GM21576 (cell line): ENCODE data around the gene EIF3J.
"Not testable (repeated sequence)": the region's sequence is repeated elsewhere in the genome, so short reads cannot be mapped to it uniquely, and the experiment has no call there.

Experiments used
- ATAC-seq: cut with Tn5 transposase; IDR thresholded peaks from one replicate; pipeline ENCODE4 v1.9.1; 2021; ENCODE audit warnings: mild to moderate bottlenecking, moderate library complexity; ENCODE audit not compliant: unreplicated experiment

Gene EIF3J, protein sequence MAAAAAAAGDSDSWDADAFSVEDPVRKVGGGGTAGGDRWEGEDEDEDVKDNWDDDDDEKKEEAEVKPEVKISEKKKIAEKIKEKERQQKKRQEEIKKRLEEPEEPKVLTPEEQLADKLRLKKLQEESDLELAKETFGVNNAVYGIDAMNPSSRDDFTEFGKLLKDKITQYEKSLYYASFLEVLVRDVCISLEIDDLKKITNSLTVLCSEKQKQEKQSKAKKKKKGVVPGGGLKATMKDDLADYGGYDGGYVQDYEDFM

DNA sequence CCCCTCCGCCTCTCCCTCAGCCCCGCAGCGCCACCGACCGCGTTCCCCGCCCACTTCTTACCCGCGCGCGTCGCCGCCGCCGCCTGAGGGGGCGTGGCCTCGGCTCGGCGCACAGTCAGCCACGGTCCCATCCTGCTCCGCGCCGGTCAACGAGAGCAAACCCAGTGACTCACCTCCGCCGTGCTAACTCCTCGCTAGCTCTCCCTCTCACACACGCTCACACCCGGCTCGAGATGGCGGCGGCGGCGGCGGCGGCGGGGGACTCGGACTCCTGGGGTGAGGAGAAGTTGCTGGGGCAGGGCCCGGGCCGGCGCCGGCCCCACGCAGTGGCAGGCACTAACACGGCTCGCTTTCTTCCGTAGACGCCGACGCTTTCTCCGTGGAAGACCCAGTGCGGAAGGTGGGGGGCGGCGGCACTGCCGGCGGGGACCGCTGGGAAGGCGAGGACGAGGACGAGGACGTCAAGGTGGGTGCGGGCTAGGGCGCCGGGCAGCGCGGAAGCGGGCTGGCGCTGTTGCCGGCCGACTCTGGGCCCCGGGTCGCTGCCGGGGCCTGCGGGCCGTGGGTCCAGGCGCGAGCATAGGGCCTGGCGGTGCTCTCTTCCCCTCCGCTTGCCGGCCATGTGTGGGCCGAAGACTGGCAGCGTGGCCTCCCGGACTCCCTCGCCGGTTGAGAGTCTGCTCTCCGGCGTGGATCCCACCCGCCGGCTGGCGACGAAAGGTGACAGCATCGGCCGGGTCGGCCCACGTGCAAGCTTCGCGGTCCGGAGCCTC lies at the start of gene EIF3J:
EIF3J (plus strand) TSS at position 186 of the 773 bp plus-strand sequence; CDS start at position 234, 48 bp downstream.
- ATAC-seq: peak; percentile 89

DNA sequence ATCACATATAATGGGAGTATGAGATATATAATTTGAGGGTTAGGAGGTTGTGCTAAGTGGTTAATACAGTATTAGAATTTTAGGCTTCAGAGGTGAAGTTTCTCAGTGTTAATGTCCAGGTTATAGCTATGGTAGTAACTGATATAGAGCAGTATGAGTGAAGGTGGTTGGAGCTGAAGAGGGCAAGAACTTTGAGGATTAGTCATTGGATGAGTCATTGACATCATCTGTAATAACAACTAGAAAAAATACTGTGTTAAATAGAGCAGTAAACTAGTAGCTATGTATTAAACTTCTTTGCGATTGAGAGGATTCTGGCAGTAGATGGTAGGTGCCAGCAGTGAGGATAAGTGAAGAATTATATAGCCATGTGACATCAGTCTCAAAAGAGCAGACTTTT lies 47.5 kb upstream of the EIF3J start:
- no peak for ATAC-seq

DNA sequence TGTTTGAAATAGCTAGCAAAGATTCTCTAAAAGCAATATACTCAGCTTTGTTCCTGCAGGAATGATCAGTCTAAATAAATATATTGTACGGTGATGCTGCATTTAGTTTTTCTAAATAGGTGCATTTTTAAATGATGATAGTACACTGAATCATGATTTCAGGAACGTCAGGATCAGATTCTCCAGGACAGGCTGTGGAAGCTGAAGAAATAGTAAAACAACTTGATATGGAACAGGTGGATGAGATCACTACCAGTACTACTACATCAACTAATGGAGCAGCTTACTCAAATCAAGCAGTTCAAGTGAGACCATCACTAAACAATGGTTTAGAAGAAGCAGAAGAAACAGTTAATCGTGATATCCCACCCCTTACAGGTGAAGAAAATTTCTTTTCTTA lies 46.3 kb upstream of the EIF3J start:
- ATAC-seq: no peak

DNA sequence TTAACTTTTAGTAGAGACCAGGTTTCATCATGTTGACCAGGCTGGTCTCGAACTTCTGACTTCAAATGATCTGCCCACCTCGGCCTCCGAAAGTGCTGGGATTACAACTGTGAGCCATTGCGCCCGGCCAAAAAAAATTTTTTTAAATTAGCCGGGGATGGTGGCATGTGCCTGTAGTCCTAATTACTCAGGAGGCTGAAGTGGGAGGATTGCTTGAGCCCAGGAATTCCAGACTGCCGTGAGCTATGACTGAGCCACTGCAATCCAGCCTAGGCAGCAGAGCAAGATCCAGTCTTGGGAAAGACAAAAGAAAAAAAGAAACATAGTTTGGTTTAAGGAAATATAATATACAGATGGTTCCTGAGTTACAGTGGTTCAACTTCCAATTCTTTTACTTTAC lies 44.9 kb upstream of the EIF3J start:
- no peak for ATAC-seq

DNA sequence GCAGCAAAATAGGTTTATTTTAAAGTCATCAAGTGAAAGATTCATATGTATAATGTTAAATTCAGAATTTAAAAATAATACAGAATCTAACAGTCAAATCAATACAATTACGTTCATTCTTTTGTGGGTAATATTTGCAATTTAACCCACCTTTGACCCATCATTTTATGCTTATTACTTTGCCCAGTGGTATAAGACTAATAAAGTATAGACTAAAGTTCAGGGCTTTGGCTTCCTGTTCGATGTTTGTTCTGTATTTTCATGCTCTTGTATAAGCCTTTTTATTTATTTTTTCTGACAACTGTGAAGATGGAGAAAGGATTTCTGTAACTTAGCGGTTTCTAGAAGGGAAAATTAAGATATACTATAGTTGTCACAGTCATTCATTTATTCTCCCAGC lies 44.3 kb upstream of the EIF3J start:
- ATAC-seq: no peak

DNA sequence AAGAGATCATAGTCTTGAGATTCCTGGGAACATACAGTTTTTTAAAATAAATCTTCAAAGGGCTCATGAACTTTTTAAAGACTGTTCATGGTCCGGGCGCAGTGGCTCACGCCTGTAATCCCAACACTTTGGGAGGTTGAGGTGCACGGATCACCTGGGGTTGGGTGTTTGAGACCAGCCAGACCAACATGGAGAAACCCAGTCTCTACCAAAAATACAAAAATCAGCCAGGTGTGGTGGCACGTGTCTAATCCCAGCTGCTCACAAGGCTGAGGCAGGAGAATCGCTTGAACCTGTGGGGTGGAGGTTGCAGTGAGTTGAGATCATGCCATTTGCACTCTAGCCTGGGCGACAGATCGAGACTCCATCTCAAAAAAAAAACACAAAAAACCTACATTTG lies 41.4 kb upstream of the EIF3J start:
- no peak for ATAC-seq

DNA sequence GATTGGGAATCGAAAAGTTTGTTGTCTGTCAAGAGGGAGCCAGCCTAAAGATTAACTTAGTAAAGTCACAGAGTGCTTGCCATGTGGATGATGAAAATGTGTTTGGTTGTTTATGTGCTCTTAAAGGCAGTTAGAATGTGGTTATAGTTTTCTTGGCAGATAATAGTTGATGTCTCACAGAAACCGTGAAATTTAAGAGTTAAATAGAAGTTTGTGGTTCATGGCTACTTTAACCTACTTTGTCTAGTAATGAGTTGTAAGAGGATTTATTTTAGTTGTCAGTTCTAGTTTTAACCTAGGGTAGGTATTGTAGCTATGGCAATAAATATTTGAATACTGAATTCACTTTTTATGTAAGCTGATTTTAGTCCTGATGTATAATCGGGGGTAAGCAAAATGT lies 36.4 kb upstream of the EIF3J start:
- no peak for ATAC-seq

DNA sequence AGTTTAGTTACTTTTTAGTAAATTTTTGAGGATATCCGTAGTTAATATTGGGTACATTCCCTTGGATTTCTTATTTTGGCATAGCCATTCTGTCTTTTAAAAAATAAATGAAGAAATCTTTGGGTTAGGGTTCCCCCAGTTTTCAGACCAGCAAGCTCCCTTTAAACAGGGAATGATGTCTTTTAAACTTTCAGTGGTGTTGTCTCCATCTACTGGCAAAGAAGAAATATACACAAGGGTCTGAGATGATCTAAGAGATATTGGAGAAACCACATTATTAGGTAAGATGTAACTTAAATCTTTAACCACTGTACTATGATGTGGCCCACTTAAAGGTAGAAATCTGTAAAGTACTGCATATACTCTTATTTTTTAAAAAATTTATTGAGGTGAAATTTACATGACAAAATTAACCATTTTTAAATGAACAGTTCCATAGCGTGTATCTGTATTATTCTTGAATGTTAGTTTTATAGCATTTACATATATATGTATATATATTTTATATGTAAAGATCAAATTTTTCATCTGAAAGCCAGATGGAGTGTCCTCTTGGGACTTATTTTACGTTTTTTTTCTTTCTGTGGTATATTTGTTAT lies 35.1 kb upstream of the EIF3J start:
- ATAC-seq: no peak

DNA sequence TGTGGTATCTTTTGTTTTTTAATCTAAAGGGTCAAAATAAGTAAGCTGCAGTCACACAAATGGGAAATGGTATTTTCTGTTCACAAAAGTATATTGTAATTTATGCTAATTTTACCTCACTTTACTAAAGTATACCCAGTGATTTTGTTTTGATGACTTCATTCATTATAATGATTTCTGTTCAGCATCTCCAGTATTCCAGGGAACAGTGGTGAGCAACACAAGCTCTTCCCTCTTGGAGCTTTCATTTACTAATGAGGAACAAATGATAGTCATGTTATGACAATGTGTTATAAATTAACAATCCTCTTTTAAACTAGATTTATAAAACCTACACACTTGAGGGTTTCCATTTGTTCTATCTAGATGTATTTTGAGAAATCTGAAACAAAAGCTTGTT lies 20.5 kb upstream of the EIF3J start:
- ATAC-seq: no peak

DNA sequence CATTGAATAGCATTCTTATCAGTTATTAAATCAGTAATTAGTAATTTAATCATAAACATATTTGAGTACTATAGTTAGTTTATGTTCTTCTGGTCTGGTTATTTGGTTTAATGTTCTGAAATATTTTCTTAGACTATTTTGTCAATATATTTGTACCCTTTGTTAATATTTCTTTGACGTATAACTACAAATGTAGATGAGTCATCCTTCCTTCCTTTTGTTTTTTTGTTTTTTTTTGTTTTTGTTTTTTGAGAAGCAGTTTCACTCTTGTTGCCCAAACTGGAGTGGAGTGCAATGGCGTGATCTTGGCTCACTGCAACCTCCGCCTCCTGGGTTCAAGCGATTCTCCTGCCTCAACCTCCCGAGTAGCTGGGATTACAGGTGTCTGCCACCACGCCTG lies 17.4 kb upstream of the EIF3J start:
- no peak for ATAC-seq

DNA sequence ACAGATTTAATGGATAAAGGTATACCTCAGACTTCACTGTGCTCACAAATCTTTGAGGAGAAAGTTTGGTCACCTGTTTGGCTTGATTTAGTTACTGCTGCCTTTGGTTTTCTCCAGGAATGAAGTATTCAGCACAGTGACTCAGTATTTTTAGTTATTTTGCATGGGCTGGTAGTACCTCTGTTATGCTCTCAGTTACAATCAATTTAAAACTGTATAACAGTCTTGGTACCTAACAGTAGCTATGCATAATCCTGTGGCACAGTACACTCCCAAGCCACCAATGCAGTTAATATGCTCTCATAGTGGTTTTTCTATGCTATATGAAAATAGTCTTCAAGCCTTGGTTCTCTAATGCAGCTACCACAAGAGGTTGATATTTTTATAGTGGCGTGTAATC lies 11.9 kb upstream of the EIF3J start:
- no peak for ATAC-seq

DNA sequence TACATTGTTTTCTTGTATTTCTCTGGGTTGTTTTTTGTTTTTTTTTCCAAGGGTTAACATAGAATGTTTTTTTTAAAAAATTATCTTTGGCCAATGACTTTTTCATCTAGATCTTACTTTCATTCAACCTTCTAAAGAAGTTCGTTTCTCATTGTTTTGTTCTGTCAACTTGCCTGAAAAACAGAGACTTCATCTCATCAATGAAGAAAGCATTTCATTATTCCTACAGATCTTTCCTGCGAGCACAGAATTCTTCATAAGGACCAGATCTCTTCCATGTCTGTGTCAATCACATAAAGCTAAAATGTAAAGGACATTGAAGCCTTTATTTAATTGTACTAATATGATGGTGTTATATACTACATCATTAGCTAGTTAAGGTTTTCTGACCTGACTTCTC lies 9.7 kb upstream of the EIF3J start:
- no peak for ATAC-seq

DNA sequence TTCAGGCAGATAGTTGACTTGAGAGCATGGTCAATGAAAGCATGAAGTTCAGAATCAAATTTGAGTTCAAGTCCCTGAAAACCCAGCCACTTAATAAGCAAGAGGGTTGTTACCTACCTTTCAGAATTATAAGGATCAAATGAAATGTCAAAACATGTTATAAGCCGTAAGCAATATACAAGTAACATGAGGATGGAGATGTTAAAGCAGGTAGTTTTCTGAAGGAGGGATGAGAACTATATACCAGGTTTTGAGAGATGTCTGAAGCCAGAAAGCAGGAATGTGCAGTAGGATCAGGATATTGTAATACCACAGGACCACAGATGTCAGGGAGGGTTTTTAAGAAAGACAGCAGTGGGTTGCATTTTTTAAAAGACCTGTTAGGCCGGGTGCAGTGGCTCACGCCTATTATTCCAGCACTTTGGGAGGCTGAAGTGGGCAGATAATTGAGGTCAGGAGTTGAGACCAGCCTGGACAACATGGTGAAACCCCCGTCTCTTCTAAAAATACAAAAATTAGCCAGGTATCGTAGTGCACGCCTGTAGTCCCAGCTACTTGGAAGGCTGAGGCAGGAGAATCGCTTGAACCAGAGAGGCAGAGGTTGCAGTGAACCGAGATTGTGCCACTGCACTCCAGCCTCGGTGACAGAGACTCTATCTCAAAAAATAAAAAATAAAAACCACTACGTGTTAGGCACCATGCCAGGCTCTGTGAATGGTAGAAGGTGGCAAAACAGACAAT lies 6.9 kb upstream of the EIF3J start:
- no peak for ATAC-seq

DNA sequence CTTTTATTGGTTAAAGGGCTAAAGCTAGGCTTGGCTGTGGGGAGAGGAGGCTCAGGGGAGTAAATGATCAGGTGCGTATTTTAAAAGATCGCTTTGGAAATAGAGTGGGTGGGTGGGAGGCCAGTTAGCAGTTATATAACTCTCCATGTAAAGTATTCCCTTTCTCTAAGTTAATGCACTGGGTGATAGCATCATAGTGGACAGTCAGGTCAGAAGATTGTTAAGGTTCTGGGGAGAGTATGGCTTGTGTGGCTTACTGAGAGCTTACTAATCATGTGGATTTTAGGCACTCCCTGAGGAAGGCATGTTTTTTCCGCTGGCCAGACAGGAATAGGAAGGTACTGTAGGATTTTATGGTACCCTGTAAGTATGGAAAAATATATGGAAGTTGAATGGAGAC lies 6.3 kb upstream of the EIF3J start:
- no peak for ATAC-seq

DNA sequence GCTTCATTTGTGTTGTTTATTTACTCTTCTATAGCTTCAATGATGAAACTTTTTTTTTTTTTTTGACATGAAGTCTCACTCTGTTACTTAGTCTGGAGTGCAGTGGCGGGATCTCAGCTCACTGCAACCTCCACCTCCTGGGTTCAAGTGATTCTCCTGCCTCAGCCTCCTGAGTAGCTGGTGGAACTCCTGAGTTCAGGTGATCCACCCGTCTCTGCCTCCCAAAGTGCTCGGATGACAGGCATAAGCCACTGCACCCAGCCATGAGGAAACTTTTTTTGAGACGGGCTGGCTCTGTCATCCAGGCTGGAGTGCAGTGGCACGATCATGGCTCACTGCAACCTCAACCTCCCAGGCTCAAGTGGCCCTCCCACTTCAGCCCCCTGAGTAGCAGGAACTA lies 4.7 kb upstream of the EIF3J start:
- ATAC-seq: not testable (repeated sequence)

DNA sequence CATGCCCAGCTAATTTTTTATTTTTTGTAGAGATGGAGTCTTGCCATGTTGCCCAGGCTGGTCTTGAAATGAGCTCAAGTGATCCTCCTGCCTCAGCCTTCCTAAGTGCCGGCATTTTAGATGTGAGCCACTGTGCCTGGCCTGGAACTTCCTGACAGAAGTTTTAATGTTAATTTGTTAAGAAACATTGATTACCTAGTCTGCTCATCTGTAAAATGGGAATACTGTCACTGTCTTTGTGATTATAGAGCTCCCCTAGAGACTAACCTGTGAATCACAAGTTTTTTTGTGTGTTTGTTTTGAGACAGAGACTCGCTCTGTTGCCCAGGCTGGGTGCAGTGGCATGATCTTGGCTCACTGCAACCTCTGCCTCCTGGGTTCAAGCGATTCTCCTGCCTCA lies 4.3 kb upstream of the EIF3J start:
- ATAC-seq: no peak

DNA sequence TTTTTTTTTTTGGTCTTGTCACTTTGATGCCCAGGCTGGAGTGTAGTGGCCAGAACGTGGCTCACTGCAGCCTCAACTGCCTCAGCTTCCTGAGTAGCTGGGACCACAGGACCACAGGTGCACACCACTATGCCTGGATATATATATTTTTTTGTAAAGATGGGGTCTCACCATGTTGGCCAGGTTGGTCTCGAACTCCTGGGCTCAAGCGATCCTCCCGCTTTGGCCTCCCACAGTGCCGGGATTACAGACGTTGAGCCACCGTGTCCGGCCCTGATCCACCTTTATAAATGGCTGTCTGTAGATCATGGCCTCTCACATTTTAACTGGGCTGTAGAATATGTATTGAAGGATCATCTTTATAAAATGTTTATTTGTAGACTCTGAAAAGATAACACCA lies 1.9 kb upstream of the EIF3J start:
- no peak for ATAC-seq

DNA sequence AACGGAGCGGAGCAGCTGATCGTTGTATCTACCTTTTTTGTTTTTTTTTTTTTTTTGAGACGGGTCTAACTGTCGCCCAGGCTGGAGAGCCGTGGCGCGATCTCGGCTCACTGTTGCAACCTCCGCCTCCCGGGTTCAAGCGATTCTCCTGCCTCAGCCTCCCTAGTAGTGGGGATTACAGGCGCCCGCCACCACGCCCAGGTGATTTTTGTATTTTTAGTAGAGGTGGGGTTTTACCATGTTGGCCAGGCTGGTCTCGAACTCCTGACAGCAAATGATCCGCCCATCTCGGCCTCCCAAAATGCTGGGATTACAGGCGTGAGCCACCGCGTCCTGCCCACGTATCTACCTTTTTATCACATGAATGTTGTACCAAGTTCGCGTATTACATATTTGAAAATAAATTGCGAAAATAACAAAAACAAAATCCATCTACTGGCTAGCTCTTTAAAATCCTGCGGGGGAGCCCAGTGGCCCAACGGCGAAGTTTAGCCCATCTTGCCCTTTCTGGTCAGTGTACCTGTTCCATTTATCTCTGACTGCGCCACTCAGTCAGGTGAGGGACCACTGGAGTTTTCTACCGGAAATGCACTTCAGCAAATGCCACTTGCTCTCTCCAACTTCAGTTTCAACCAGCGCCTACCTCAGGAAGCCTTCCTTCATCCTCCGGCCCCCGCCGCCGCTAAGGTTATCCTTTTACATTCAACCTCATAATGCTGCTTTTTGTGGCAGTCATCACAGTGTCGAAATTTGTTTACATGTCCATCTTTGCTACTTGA lies 1.2 kb upstream of the EIF3J start:
- no peak for ATAC-seq

DNA sequence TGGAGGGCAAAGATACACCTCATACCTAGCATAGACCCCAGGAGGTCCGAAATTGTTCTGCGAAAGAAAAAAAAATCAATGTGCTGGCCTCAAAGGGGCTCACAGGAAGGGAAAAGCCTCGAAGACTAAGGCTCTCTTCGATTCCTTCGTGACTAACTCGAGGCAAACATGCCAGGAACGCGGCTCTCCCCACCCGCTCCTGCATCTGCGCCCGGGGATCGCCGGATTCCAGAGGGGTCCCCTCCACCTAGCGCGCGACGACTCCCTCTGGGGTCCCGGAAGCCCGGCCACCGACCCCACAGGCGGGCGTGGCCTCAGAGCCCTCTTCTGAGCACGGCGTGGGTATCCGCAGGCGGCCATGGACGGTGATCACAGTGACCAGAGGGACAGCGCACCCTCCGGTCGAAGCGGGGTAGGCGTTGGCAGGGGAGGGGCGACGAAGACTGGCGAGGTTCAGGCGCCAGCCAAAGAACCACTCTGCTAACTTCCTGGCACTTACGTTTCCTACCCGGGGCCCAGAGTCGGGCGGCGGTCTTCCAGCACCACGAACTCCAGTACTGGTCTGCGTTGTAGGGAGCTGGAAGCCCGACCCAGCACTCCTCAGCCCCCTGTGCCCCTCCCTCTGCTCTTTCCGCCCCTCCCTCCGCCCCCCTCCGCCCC lies 515 bp upstream of the EIF3J start:
- peak; percentile 52 for ATAC-seq

DNA sequence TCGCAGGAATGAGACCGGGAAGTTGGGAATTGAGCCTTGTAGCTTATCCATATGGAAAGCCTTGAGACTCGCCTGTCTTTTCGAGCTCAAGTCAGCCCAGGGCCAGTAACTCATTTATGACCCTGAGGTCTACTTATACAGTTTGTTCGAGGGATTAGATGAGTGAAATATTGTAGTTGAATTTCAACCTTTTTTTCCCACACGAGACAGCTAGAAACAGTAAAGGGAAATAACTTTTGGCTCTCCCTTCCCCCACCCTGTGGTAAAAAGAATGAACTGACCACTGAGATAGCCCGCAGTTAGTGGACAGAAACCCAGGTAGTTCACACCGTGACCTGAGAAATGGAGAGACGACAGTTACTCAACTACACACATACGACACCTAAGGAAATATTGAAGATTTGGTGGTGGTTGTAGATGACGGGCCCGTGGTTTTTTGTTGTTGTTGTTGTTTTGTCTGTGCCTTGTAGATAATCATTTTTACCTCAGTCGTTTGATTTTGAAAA lies 841 bp downstream of the EIF3J start:
- no peak for ATAC-seq
